ENCODE results near the gene SEM1. TPM values are rescaled to one million over a fixed set of nuclear protein-coding genes. Genes with fewer than 3 reads are reported as not detected.

The SEM1 gene
- total and polyA plus RNA-seq, 2 donors (not counting 3 experiments of a cell fraction or from before 2014, with no cell fraction given), result 16.7 to 81.6 TPM

DNA sequence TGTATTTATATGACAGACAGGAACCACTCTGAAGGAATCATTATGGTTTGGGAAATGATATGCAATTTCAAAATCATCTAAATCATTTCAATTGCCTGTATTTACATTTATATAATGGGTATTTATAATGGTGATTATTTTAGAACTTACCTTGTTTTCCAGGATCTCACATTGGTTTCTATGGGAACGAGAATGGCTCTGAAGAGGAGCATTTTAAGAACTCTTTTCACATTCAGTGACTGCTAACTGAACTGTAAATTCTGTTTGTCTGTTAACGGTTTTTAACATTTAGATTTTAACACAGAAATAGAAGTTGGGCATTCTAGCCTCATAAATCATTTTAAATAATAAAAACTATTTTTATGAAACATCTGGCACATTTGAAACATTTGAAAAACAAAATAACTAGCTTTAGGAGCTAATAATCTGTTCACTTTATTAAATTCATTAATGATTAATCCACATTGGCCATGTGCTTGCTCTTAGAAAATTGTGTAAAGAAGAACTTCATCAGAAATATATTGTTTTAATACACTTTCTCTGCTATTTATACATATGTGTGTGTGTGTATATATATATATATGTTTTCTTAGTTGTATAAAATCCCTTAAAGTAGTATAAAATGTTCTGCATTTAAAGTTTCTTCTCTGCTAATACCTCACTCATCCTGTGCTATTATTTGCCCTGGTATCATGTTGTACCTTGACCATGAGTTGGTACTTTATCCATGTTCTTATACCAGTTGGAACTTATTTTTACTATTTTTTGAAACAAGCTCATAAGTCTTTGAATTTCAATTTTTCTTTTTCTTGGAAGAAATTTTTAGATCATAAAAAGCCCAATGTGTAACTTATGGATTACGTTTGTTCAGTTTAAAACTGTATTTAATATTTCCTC is 8.7 kb upstream of the SEM1 start:
- no peak overlapping the region for H3K9ac ChIP-seq (replicated peaks; ENCODE audit: extremely low read depth, insufficient read depth, low read length)
- ChIA-PET POLR2A (no interaction called here), CTCF (interaction anchor here (1.2 to 1.3 kb wide), 2 partner anchors 8 to 122 kb away, joined by 3 read pairs; no protein-coding TSS in a partner anchor)
- DNase-seq (ENCODE audit: low read depth, low spot score) (no peak), FAIRE-seq (no peak)
- no peak overlapping the region for H3K27ac ChIP-seq (ENCODE audit: insufficient read depth, low read depth, low read length)
- H3K9me1 ChIP-seq (replicated peaks; ENCODE audit: control insufficient read depth, extremely low read depth, insufficient read depth, low read length), result no peaks in the 10 kb centered on the region
- no peaks in the 10 kb centered on the region for H3K79me2 ChIP-seq (ENCODE audit: control insufficient read depth, insufficient read depth, low read length)
- no peak for TF ChIP-seq POLR2A (IDR thresholded peaks at IDR 0.05; ENCODE audit: low read depth, low read length)
- TF ChIP-seq FOS (IDR thresholded peaks at IDR 0.05; ENCODE audit: borderline replicate concordance, insufficient read depth, low read length), result no peak
- no peak for TF ChIP-seq EZH2 (IDR thresholded peaks at IDR 0.05; ENCODE audit: borderline replicate concordance, low read depth, low read length, severe bottlenecking)
- TF ChIP-seq JUN (IDR thresholded peaks at IDR 0.05; ENCODE audit: borderline replicate concordance, insufficient read depth, insufficient read length, low read depth), result no peak
- no peak for TF ChIP-seq MYC (IDR thresholded peaks at IDR 0.05; ENCODE audit: low read depth, low read length)
- no peak for TF ChIP-seq POLR2AphosphoS5 (IDR thresholded peaks at IDR 0.05; ENCODE audit: insufficient read depth, low read depth, low read length)
- TF ChIP-seq, protein P1, sequence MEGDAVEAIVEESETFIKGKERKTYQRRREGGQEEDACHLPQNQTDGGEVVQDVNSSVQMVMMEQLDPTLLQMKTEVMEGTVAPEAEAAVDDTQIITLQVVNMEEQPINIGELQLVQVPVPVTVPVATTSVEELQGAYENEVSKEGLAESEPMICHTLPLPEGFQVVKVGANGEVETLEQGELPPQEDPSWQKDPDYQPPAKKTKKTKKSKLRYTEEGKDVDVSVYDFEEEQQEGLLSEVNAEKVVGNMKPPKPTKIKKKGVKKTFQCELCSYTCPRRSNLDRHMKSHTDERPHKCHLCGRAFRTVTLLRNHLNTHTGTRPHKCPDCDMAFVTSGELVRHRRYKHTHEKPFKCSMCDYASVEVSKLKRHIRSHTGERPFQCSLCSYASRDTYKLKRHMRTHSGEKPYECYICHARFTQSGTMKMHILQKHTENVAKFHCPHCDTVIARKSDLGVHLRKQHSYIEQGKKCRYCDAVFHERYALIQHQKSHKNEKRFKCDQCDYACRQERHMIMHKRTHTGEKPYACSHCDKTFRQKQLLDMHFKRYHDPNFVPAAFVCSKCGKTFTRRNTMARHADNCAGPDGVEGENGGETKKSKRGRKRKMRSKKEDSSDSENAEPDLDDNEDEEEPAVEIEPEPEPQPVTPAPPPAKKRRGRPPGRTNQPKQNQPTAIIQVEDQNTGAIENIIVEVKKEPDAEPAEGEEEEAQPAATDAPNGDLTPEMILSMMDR (IDR thresholded peaks at IDR 0.05; ENCODE audit: extremely low read depth in 1 of 2, insufficient read depth in 1 of 2, low read depth in 1 of 2, low read length in 2 of 2), result no peak
- TF ChIP-seq, protein P2, sequence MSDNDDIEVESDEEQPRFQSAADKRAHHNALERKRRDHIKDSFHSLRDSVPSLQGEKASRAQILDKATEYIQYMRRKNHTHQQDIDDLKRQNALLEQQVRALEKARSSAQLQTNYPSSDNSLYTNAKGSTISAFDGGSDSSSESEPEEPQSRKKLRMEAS (IDR thresholded peaks at IDR 0.05; ENCODE audit: insufficient read depth, insufficient read length), result no peak
- TF ChIP-seq GATA2 (IDR thresholded peaks at IDR 0.05; ENCODE audit: insufficient read depth, insufficient read length, low read depth, low read length), result no peak
- H3K36me3 ChIP-seq (ENCODE audit: control insufficient read depth in 2 of 2, extremely low read depth in 1 of 2, insufficient read depth in 2 of 2, low read length in 2 of 2), result no peaks in the 10 kb centered on the region
- intact Hi-C loops (cut with micrococcal nuclease), result loop anchor here (10.0 kb wide), 1 partner anchor 484 kb away; no protein-coding TSS in a partner anchor
- no peaks in the 10 kb centered on the region for H4K20me1 ChIP-seq (replicated peaks; ENCODE audit: control insufficient read depth, extremely low read depth, insufficient read depth, low read length)
- no peak overlapping the region for H3K4me3 ChIP-seq (replicated peaks in 1 of 3; ENCODE audit: insufficient read depth in 1 of 3, low read depth in 1 of 3, low read length in 3 of 3)
- H3K4me2 ChIP-seq (ENCODE audit: insufficient read depth, low read length), result no peak overlapping the region
- no peak overlapping the region for H2AFZ ChIP-seq (ENCODE audit: low read depth, low read length)
- BruUV-seq (replicated peaks), result no TSS peak
- H3K9me3 ChIP-seq (replicated peaks; ENCODE audit: control insufficient read depth, insufficient read depth, low read length), result no peaks in the 10 kb centered on the region
- peaks cover 3 to 24% of the 10 kb centered on the region in 2 experiments for H3K27me3 ChIP-seq (ENCODE audit: control insufficient read depth in 2 of 2, insufficient read depth in 2 of 2, low read length in 2 of 2)
- H3K4me1 ChIP-seq (ENCODE audit: control insufficient read depth, extremely low read depth, insufficient read depth, low read length), result no peaks in the 10 kb centered on the region
- dilution Hi-C loops (cut with MboI; ENCODE audit: extremely low pct_ligation_motif_present, low sequenced_read_pairs), result no loop called here
